Right ventricle myocardium superior (tissue), 1 donor: ENCODE data around the gene TBC1D2B. TPM values are rescaled to one million over a fixed set of nuclear protein-coding genes. Genes with fewer than 3 reads are reported as not detected.
A peak's percentile ranks its signal among the peaks of the same experiment; 100 is the strongest.

Experiments used
- ATAC-seq: fragments of 200-7000 bp; cut with Tn5 transposase; one replicate; pipeline ENCODE4 v1.9.1; 2020; ENCODE audit warnings: mild to moderate bottlenecking; ENCODE audit not compliant: poor library complexity
- DNase-seq: peaks from one replicate; pipeline ENCODE4 v3.0.0-alpha.2; 2020
- intact Hi-C: fragments of 100-400 bp; cut with DNase I; formaldehyde crosslinking; loops from one replicate; pipeline ENCODE4 v1.11.2; 2022
- total RNA-seq: library from RNA; stranded (reverse); fragmentation: NEBNext Ultra II Directional; extraction: Animal tissue kit (Norgen Biotek cat#: 25700); gene quantifications from one replicate; pipeline ENCODE4 v1.2.1, GENCODE V29; 2021
- donor health status: DM: no; HTN: yes; CAD: no; lungs with severe emphysema.

Gene TBC1D2B
- total RNA-seq, 1 donor from 2014 or later, result 9.8 TPM

DNA sequence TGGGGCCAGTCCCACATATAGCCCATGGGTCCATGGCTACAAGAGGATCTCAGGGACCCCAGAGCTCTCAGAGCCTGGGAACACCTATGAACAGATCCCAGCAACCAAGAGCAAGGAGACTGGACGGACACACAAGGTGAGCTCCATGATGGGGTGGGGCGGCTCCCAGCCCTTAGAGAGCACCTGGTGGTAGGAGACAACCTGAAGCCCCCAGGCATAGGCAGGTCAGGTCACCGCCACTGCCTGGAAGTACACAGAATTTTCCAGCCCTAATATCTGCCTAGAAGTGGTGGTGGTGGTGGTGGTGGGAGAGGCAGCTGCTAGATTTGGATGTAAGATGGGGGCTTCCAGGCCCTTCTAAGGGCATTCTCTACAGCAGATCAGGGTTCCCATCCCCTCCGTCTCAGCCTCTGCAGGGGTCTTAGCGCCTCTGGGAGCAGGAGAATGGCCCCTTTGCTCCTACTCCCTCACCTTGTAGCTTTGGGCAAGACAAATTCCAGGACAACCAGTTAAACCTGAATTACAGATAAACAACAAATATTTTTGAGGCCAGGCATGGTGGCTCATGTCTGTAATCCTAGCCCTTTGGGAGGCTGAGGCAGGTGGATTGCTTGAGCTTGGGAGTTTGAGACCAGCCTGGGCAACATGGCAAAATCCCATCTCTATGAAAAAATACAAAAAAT is 24.1 kb upstream of the TBC1D2B start:
- intact Hi-C loops, result no loop called here
- no peak for ATAC-seq

DNA sequence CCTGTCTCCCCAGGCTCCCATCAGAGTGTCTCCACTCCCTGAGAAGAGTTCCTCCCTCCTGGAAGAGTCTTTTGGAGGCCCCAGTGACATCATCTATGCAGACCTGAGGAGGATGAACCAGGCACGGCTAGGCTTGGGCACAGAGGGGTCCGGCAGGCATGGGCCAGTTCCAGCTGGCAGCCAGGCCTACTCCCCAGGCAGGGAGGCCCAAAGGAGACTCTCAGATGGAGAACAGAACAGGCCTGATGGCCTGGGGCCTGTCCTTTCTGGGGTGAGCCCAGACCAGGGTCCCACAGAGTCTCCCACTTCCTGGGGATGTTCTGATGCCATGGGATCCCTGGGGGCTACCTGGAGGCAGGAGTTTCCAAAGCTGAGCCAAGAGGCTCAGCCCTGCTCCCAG is 23.4 kb upstream of the TBC1D2B start:
- no peak for ATAC-seq
- DNase-seq, result no peak
- intact Hi-C loops, result no loop called here

More for the DNA sequence above, 24.1 kb upstream of the TBC1D2B start:
- no peak for DNase-seq

DNA sequence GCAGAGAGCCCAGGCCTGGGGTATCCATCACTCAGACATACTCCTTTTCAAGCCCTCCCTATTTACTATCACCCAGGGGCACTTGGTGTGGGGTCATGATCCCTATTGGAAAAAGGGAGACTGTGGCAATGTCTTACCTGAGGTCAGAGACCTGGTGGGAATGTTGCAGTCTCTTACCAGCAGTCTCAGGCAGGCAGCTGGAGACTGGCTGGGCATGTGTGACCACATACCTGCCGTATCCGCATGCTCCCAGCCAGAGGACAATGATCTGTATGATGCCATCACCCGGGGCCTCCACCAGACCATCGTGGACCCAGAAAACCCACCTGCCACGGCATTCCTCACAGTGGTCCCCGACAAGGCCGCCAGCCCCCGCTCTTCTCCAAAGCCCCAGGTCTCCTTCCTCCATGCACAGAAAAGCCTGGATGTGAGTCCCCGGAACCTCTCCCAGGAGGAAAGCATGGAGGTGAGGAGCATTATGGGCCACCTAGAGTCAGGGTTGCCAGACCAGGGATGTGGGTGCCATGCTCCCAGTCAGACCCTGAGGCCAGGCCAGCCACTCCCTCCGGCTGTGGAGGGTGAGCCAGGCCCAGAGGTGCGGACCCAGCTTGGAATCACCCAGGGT is 20.7 kb upstream of the TBC1D2B start:
- no peak for ATAC-seq
- DNase-seq, result no peak
- intact Hi-C loops, result no loop called here

DNA sequence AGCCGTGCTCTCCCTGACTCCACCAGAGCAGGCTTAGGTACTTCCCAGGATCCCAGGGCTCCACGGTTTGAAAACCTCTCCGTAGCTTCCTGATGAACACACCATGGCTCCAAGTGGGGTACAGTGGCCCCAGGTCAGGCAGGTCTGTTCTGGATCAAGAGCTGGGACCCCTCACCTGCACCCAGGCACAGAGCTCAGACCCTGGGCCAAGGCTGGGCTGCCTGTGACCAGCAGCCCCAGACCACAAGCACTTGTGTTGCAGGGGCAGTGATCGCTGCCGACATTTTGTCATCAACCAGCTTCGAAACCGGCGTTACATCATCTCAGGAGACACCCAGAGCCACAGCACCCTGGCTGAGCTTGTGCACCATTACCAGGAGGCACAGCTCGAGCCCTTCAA is 20.2 kb upstream of the TBC1D2B start:
- DNase-seq (no peak), ATAC-seq (no peak)
- intact Hi-C loops, result no loop called here

DNA sequence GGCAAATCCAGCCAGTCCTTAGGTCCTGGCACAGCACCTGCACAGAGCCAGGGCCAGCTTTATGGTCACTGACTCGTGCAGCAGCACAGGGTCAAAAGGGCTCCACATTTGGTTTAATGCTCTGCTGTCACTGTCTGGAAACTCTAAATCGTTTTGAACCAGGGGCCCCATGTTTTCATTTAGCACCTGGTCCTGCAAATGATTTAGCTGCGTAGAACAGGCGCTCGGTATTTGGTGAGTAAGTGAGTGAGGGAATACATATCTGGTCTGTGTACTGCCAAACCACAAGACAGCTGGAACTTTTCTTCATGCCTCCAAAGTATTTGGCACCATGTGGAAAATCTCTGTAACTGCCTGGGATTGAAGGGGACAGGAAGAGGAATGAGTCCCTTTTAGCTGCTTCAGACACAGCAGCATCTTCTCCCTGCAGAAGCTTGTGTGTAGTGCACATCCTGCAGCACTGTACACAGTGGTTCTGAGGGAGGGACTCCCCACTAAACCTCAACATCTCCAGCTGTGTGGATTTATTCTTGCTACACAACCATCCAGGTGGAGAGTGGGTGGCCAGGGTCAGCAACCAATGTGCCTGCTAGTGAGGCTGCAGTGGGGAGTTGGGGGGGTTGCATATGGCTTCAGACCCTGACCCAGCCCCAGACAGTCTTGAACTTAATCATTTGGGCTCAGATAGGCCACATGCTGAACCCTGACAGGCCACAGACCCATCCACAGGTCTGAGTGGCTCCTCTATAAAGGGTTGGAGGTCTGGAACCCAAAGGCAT is 15.9 kb upstream of the TBC1D2B start:
- ATAC-seq, result peak; percentile 84
- no peak for DNase-seq
- intact Hi-C loops, result no loop called here

DNA sequence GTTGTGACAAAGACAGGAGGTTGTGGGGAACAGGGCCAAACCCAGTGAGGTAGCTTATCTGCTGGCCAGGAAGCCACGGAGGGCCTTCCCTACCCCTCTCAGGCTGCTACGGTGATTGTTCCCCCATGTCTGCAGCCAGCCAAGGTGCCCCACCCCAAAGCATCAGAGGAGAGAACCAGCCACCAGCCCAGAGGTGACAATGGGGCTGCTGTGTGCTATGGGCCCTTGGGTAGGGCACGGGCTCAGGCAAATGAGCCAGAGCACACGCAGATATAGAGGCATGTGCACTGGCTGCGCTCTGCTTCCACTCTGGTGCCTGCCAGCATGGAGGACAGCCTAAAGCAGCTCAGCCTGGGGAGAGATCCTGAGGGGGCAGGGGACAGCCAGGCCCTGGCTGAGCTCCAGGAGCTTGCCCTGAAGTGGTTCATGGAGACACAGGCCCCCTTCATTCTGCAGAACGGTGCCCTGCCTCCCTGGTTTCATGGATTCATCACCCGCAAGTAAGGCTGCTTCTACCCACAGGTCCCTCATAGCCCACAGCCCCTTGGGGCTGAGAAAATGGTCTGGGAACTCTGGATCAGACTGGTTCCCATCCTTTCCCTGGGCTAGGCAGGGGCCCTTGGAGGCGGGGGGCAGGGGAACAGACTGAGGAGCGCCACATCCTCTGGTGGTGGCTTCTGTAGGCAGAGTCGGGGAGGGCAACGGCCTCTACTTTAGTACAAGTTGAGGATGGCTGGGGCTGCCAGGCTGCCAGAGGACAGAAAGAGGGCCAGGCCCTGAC is 14.9 kb upstream of the TBC1D2B start, which contains the start of gene SH2D7:
SH2D7 (plus strand) TSS at position 301 of the 781 bp plus-strand sequence; CDS start at position 325, 24 bp downstream.
- ATAC-seq (peak; percentile 80), DNase-seq (peak; percentile 58)
- intact Hi-C loops, result no loop called here

DNA sequence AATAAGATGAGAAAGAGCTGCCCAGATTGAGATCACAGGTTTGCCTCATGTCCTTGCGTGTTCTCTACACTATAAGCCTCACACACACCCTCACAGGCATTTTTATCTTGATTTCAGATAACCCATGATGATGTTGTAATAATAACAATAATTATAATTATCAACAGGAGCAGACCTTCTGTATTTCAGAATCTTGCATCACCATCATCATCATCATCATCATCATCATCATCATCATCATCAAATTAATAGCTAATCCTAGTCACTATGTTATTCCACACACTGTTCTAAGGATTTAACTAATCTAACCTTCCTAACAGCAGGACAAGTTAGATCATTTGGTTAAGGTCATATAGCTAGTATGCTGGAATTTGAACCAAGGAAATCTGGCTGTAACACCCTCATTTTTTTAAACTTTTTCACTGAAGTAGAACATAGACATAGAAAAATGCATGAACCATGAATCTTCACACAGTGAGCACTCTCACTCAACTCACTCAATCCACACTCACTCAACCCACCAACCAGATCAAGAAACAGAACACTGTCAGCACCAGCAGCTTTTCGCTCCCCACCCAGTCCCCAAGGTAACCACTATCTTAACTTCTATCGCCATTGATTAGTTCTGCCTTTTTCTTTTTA is 13.0 kb upstream of the TBC1D2B start:
- intact Hi-C loops, result no loop called here
- no peak for ATAC-seq
- no peak for DNase-seq

DNA sequence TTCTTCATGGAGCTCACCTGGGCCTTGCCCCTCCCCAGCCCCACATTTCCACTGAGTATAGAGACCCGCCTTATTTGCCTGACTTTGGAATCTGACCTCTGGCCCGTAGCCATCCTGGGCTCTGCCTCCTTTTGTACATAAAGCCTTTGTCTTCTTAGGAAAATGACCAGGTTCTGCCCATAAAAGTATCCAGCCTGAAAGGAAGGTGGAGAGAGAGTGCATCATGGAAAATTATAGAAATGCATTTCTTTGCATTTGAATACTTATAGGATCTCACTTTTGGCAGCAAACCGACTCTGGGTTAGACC is 11.2 kb upstream of the TBC1D2B start:
- DNase-seq (no peak), ATAC-seq (no peak)
- intact Hi-C loops, result no loop called here

DNA sequence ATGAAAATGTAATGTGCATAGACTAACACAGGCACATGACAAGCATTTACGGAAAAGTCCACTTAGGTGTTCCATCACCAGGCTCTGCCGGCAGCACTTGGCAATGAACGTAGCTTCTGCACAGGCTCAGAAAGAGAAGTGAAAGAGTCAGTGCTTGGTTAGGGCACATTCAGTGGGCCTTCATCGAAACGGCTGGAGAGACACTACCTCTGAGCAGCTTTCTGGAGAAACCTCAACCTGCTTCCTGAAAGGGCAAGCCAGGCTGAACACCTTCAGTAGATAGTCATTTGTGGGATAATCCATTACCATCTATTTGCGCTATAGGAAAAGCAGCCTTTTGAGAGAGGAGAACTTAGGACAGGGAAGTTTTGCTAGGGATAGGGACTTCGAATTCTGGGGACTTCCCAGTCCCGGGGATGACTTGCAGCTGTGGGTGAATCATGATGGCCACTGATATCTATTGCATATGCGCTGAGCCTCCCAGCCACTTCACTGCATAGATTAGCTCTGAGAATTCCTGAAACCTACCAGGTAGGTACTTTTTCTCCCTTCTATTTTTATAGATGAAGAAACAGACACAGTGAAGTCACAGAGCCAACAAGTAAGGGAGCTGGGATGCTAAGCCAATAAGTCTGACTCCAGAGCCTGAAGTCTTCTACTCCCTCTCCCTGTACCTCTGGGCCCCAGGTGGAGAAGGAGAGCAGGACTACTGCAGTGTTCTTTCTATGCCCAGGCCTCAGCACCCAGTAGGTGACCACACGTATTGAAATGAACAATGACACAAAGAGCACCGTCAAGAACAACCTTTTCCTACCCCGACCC is 10.7 kb upstream of the TBC1D2B start:
- no peak for DNase-seq
- intact Hi-C loops, result no loop called here
- ATAC-seq, result no peak

DNA sequence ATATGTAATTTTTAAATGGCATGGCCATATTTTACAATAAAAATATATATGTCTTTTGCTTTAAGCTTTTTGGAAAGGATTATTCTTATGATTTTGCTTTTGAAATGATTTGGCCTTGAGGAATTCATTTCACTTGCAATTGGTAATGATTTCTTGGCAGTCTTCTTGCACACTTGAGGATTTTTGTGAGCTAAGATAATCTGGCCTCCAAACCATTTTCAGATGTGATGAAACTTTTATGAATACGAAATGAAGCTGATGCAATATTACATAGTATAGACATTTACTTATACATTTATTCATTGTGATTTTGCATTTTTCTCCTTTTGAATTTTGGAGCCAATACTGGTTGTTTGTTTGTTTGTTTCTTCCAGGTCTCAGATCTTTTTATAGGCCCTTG is 8.4 kb upstream of the TBC1D2B start:
- ATAC-seq, result no peak
- no peak for DNase-seq
- intact Hi-C loops, result no loop called here

DNA sequence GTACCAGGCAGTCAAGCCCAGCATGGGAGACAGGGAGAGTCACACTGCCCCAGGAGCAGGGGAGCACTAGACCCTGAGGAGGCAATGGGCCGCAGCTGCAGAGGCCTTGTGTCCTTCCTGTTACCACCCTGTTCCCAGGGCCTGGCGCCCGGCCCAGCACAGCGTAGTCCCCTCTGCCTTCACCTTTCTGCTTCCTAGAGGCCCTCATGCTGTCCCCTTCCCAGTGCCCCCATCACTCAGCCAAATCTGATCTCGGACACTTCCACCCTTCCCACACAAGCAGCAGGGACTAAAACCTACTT is 6.9 kb upstream of the TBC1D2B start:
- DNase-seq (peak; percentile 69), ATAC-seq (no peak)
- intact Hi-C loops, result no loop called here

DNA sequence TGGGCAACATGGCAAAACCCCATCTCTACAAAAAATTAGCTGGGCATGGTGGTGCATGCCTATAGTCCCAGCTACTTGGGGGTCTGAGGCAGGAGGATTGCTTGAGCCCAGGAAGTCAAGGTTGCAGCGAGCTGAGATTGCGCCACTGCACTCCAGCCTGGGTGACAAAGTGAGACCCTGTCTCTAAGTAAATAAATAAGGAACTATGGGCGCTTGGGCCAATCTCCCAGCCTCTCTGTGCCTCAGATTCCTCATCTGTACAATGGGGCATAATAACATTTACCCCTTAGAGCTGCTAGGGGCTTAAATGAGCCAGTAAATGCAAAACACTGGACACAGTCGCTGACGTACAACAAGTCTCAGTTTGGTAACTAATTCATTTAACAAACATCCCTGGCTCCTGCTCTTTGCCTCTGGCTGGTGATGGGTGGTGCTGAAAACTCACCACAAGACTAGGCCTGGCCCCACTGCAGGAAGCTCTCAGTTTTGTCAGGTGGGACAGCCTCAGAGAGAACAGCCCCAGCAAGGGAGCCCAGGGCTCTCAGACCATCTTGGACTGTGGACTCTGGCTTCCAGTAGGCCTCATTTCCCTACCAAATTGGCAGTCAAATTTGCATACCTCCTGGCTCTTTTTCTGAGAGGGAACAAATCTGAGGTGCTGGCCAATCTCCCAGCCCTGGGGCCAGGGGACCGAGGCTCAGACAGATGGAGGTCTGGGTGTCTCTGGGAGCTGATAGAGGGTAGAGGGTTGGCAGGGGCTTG is 6.4 kb upstream of the TBC1D2B start:
- ATAC-seq (no peak), DNase-seq (no peak)
- intact Hi-C loops, result no loop called here

DNA sequence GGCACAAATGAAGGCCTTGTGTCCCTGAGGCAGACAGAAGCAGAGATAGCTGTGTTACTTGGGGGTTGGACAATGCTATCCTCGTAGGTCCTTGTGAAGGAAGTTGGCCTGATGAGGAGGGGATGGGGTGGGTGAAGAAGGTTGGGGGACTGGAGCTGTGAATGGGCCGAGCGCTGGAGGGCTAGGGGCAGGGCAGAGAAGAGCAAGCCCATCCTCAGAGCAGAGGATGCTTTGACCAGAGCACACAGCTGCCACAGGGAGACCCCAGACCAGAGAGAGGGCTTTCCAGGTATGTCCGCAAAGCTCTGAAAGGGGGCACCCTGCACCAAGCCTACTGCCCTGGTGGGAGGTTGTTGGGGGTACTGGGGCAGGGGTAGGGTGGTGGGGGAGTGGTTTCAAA is 5.7 kb upstream of the TBC1D2B start:
- intact Hi-C loops, result no loop called here
- ATAC-seq, result no peak
- no peak for DNase-seq

DNA sequence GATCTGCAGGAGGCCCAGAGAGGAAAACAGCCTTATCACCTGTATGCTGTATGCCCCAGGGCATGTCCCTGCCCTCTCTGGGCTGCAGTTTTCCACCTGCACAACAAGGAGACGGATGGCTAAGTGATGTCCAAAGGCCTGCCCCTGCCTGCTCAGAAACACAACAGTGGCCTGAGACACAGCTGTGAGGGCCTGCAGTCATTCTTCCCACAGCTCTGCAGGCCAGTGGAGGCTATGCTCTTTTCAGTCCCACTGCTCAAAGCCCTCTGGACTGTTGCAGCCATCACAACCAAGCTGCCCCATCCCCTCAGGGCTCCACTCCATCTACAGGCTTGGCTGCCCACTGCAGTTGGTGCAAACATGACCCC is 5.2 kb upstream of the TBC1D2B start:
- intact Hi-C loops, result no loop called here
- no peak for DNase-seq
- ATAC-seq, result no peak

DNA sequence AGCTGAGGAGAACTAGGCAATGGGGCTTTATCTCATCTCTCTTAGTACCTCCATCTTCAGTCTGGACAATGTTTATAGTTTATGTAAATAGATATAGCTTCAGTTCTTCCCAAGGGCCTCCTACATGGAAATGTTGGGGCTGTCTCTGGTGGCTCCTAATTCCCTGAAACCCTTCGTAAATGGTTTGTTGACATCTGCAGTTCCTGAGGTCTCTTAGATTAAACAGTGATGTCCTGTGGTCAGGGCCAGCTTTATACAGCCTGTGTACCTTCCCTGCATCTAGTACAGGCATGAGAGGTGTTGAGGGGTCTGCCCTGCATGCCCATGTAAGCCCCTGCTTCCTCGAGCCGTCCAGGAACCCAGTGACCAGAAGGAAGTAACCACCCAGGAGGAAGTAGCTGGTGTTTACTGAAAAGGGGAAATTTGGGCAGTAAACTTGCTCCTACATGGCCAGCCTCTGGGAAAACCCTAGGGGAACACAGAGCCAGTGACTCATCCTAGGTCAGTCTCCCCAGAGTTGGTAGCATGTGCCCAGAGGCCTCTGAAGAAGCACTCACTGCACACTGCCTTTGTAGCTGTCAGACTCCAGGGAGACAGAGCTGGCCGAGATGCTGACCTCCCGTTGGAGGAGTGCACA is 4.7 kb upstream of the TBC1D2B start:
- intact Hi-C loops, result no loop called here
- DNase-seq (no peak), ATAC-seq (peak; percentile 48)

DNA sequence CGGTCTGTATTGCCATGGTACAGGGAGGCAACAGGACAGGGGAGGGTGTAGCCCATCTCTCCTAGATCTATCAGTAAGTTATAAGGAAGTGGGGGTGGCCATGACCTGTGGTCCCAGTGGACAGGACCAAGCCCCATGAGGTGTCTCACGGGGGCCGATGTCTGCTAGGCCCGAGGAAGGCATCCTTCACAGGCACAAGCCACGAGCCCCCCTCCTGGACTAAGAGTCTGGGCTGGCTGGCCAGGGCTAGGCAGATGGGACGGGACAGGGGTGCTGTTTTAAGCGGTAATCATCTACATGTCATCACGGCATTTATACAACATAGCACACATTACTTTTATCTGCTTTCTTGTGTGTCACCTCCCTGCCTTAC is 2.6 kb upstream of the TBC1D2B start:
- DNase-seq (no peak), ATAC-seq (no peak)
- intact Hi-C loops, result no loop called here
